Myometrial cell (primary cell): ENCODE data around the gene CDCA3. TPM values are rescaled to one million over a fixed set of nuclear protein-coding genes. Genes with fewer than 3 reads are reported as not detected.

Source experiments
- total RNA-seq: library from RNA; depleted of rRNA; stranded (reverse); fragments of >200 nt; gene quantifications from 2 replicates; pipeline ENCODE4 v1.2.3, GENCODE V29; 2015

The CDCA3 gene
- 36.3 and 53.9 TPM in 2 replicates for total RNA-seq

GRCh38 chr12:6851153-6851920, at the start of gene CDCA3:
Gene CDCA3 (minus strand): TSS chr12:6851286. CDS start chr12:6850952, 334 bp downstream.

GRCh38 chr12:6873094-6874014, 22.3 kb upstream of the CDCA3 start, which contains the start of gene SPSB2:
Gene SPSB2 (minus strand): TSS chr12:6873303. CDS start chr12:6872901, 402 bp downstream.

GRCh38 chr12:6867413-6868210, 16.5 kb upstream of the CDCA3 start, which contains the start of gene TPI1:
Gene TPI1 (plus strand): TSS chr12:6867531. CDS start chr12:6867567, 36 bp downstream.

GRCh38 chr12:6851921-6852650, 1.0 kb upstream of the CDCA3 start, which contains the start of gene USP5:
Gene USP5 (plus strand): TSS chr12:6852150. CDS start chr12:6852180, 30 bp downstream.

GRCh38 chr12:6840761-6841515, 10.1 kb downstream of the CDCA3 start, which contains the start of gene GNB3:
Gene GNB3 (plus strand): TSS chr12:6840925. CDS start chr12:6841288, 363 bp downstream.

DNA sequence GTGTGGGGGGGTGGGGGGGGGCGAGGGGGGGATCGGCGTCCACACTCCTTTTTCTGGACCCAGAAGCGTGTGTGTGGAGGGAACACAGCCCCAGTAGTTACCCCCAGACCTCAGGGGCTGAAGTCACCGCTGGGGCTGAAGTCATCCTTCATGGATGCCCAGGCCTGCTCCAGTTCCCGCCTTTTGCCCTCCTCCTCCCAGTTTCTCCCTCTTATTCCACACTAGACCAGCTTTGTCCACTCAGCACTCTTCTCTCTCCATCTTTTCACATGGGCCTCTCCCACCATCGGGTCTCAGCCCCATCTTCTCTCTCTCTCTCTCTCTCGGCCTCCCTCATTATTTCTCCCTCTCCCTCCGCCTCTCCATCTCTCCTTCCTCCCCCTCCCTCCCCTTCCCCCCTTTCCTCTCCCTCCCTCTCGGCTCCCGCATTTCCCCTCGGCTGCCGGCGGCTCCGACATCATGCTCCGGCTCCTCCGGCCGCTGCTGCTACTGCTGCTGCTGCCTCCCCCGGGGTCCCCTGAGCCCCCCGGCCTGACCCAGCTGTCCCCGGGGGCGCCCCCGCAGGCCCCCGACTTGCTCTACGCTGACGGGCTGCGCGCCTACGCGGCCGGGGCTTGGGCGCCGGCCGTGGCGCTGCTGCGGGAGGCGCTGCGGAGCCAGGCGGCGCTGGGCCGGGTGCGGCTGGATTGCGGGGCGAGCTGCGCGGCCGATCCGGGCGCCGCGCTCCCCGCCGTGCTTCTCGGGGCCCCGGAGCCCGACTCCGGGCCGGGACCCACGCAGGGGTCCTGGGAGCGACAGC, 22.9 kb downstream of the CDCA3 start, which contains the start of gene P3H3:
TSS of gene P3H3 (plus strand) at position 426 of the 799 bp plus-strand sequence. CDS start at position 460, 34 bp downstream.

DNA sequence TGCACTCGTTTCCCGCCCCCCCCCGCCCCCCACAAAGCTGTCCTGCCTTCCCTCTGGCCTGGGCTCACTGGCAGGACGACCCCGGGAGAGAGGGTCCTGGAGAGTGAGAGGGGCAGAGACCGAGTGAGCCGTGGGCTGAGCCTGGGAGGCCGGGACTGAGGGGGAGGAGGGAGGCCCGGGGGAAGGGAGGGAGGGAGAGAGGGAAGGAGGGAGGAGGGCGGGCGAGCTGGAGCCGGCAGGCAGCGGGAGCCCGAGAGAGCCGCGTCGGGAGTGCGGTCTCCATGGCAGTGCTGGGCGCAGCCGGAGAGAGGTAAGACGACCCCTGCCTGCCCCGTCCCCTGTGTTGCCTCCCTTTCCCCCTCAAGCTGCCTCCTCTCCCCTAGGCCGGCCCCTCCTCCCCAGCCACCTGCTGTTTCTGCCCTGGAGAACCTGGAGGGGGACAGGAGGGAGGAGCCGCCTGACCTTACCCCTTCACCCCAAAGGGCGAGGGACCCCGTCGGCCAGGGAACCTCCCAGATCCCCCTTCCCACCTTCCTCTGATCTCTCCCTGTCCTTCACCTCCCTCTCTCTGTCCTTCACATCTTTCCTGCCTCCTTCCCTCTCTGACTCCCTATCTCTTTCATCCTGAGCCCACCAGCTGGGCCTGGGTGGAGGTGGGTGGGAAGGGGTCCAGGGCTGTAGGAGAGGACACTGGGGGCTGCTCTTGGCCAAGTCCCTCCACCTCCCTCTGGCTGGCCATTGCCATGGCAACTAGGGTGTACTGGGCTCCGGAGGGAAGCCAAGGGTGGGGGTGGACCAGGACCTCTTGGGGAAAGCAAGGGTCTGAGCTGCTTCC, 29.3 kb downstream of the CDCA3 start, which contains the start of gene GPR162:
TSS of gene GPR162 (plus strand) at position 231 of the 835 bp plus-strand sequence. CDS start 2,078 bp downstream, outside the sequence.

Other genes with a start within 250 kb of the CDCA3 start
- 213 and 218 TPM in 2 replicates for gene CHD4, start 243.9 kb downstream of the CDCA3 start, total RNA-seq
- gene LPAR5, start 215.3 kb downstream of the CDCA3 start, total RNA-seq: 0.86 TPM in 1 of 2 replicates, not detected in the other
- gene ACRBP, start 203.9 kb downstream of the CDCA3 start, total RNA-seq: 0.18 TPM in 1 of 2 replicates, not detected in the other
- gene ING4, start 188.2 kb downstream of the CDCA3 start, total RNA-seq: 28.8 and 31.9 TPM in 2 replicates
- 16.7 and 26.2 TPM in 2 replicates for gene ZNF384, start 161.9 kb downstream of the CDCA3 start, total RNA-seq
- not detected in 2 replicates for gene PIANP, start 150.5 kb downstream of the CDCA3 start, total RNA-seq
- 127 and 144 TPM in 2 replicates for gene COPS7A, start 127.2 kb downstream of the CDCA3 start, total RNA-seq
- gene MLF2, start 98.1 kb downstream of the CDCA3 start, total RNA-seq: 274 and 381 TPM in 2 replicates
- gene PTMS, start 84.9 kb downstream of the CDCA3 start, total RNA-seq: 296 and 339 TPM in 2 replicates
- under 0.01 and 0.35 TPM in 2 replicates for gene LAG3, start 78.8 kb downstream of the CDCA3 start, total RNA-seq
- gene CD4, start 61.8 kb downstream of the CDCA3 start, total RNA-seq: under 0.01 TPM in 1 of 2 replicates, not detected in the other
- gene GPR162, start 29.5 kb downstream of the CDCA3 start, total RNA-seq: 1.8 and 3.2 TPM in 2 replicates
- gene P3H3, start 22.9 kb downstream of the CDCA3 start, total RNA-seq: 69.5 and 75.1 TPM in 2 replicates
- 0.29 and 1.8 TPM in 2 replicates for gene GNB3, start 10.4 kb downstream of the CDCA3 start, total RNA-seq
- gene USP5, start 864 bp upstream of the CDCA3 start, total RNA-seq: 89.4 and 97.7 TPM in 2 replicates
- gene TPI1, start 16.2 kb upstream of the CDCA3 start, total RNA-seq: 1,607 and 1,656 TPM in 2 replicates
- 4.9 and 12.8 TPM in 2 replicates for gene SPSB2, start 22.0 kb upstream of the CDCA3 start, total RNA-seq
- gene LRRC23, start 53.5 kb upstream of the CDCA3 start, total RNA-seq: 13.0 and 18.8 TPM in 2 replicates
- gene ENO2, start 63.3 kb upstream of the CDCA3 start, total RNA-seq: 8.9 and 9.0 TPM in 2 replicates
- gene ATN1, start 76.7 kb upstream of the CDCA3 start, total RNA-seq: 12.7 and 13.8 TPM in 2 replicates
- not detected in 2 replicates for gene RNU7-1, start 92.5 kb upstream of the CDCA3 start, total RNA-seq
- gene C12orf57, start 92.7 kb upstream of the CDCA3 start, total RNA-seq: 314 and 317 TPM in 2 replicates
- gene PTPN6, start 100.1 kb upstream of the CDCA3 start, total RNA-seq: not detected in 2 replicates
- 393 and 424 TPM in 2 replicates for gene PHB2, start 119.4 kb upstream of the CDCA3 start, total RNA-seq
- 46.7 and 53.5 TPM in 2 replicates for gene EMG1, start 119.6 kb upstream of the CDCA3 start, total RNA-seq
- gene LPCAT3, start 167.2 kb upstream of the CDCA3 start, total RNA-seq: 32.0 and 36.5 TPM in 2 replicates
- 70.9 and 75.1 TPM in 2 replicates for gene C1S, start 209.4 kb upstream of the CDCA3 start, total RNA-seq
- 125 and 158 TPM in 2 replicates for gene C1R, start 241.2 kb upstream of the CDCA3 start, total RNA-seq